GM19025 (cell line): Measurements from ENCODE around the gene PACS1.
"Not testable (repeated sequence)": the region's sequence is repeated elsewhere in the genome, so short reads cannot be mapped to it uniquely, and the experiment has no call there.

Experiments used
- ATAC-seq: cut with Tn5 transposase; IDR thresholded peaks from one replicate; pipeline ENCODE4 v1.9.1; 2021; ENCODE audit warnings: mild to moderate bottlenecking, low read depth, moderate library complexity; ENCODE audit not compliant: unreplicated experiment

The PACS1 gene

GRCh38 chr11:66239998-66240780 is 170.1 kb downstream of the PACS1 start:
- no peak for ATAC-seq

- ATAC-seq: no peak
Measured at GRCh38 chr11:66240781-66241136, 170.7 kb downstream of the PACS1 start.

GRCh38 chr11:66242095-66242765 is 172.2 kb downstream of the PACS1 start:
- ATAC-seq: no peak

- ATAC-seq: no peak
Measured at GRCh38 chr11:66243782-66244535, 173.9 kb downstream of the PACS1 start.

- ATAC-seq: no peak
Measured at GRCh38 chr11:66247295-66247694, 177.2 kb downstream of the PACS1 start.

- ATAC-seq: no peak
Measured at GRCh38 chr11:66247801-66248200, 177.7 kb downstream of the PACS1 start.

- ATAC-seq: no peak
Measured at GRCh38 chr11:66248903-66249302, 178.8 kb downstream of the PACS1 start.

- ATAC-seq: no peak
Measured at GRCh38 chr11:66251809-66252208, 181.7 kb downstream of the PACS1 start.

- not testable (repeated sequence) for ATAC-seq
Measured at GRCh38 chr11:66253081-66253480, 183.0 kb downstream of the PACS1 start.

- no peak for ATAC-seq
Measured at GRCh38 chr11:66258473-66258893, 188.4 kb downstream of the PACS1 start.

- ATAC-seq: no peak
Measured at GRCh38 chr11:66259225-66259624, 189.2 kb downstream of the PACS1 start.

- no peak for ATAC-seq
Measured at GRCh38 chr11:66259956-66260355, 189.9 kb downstream of the PACS1 start.

GRCh38 chr11:66261578-66261977 is 191.5 kb downstream of the PACS1 start:
- ATAC-seq: no peak

- ATAC-seq: no peak
Measured at GRCh38 chr11:66262191-66262590, 192.1 kb downstream of the PACS1 start.

- no peak for ATAC-seq
Measured at GRCh38 chr11:66262696-66263095, 192.6 kb downstream of the PACS1 start.

- no peak for ATAC-seq
Measured at GRCh38 chr11:66263231-66263630, 193.2 kb downstream of the PACS1 start.

- no peak for ATAC-seq
Measured at GRCh38 chr11:66263785-66264184, 193.7 kb downstream of the PACS1 start.

- ATAC-seq: no peak
Measured at GRCh38 chr11:66264383-66264782, 194.3 kb downstream of the PACS1 start.

GRCh38 chr11:66264914-66265313 is 194.8 kb downstream of the PACS1 start:
- no peak for ATAC-seq

GRCh38 chr11:66265531-66266377 is 195.7 kb downstream of the PACS1 start:
- no peak for ATAC-seq
